Measurements from ENCODE around the gene DGCR2.
"Not testable (repeated sequence)": the region's sequence is repeated elsewhere in the genome, so short reads cannot be mapped to it uniquely, and the experiment has no call there.

DGCR2 gene

GRCh38 chr22:19122143-19122751, at the start of gene DGCR2:
Gene DGCR2, minus strand, starts transcription at chr22:19122412. Its CDS starts 206 bp downstream, at chr22:19122206.
- peak; percentile 88 for DNase-seq

- DNase-seq, result no peak
These were observed 47.7 kb upstream of the DGCR2 start for GRCh38 chr22:19169947-19170318.

- DNase-seq, result no peak
These were observed 47.1 kb upstream of the DGCR2 start for GRCh38 chr22:19169002-19169946.

GRCh38 chr22:19168088-19168890, 46.1 kb upstream of the DGCR2 start:
- DNase-seq, result no peak

- DNase-seq, result no peak
These were observed 45.1 kb upstream of the DGCR2 start for GRCh38 chr22:19167106-19167869.

- no peak for DNase-seq
These were observed 44.2 kb upstream of the DGCR2 start for GRCh38 chr22:19166421-19166820.

GRCh38 chr22:19164425-19164824, 42.2 kb upstream of the DGCR2 start:
- no peak for DNase-seq

- not testable (repeated sequence) for DNase-seq
These were observed 36.4 kb upstream of the DGCR2 start for GRCh38 chr22:19158649-19159048.

- not testable (repeated sequence) for DNase-seq
These were observed 33.9 kb upstream of the DGCR2 start for GRCh38 chr22:19156109-19156508.

- DNase-seq, result no peak
These were observed 31.0 kb upstream of the DGCR2 start for GRCh38 chr22:19152942-19153883.

- DNase-seq, result no peak
These were observed 29.3 kb upstream of the DGCR2 start for GRCh38 chr22:19151329-19152191.

- no peak for DNase-seq
These were observed 28.5 kb upstream of the DGCR2 start for GRCh38 chr22:19150482-19151328.

- DNase-seq, result no peak
These were observed 27.8 kb upstream of the DGCR2 start, which contains the start of gene GSC2 for GRCh38 chr22:19149991-19150390. Gene GSC2, minus strand, starts transcription at chr22:19150292. Its CDS starts 9 bp downstream, at chr22:19150283.

- no peak for DNase-seq
These were observed 27.1 kb upstream of the DGCR2 start for GRCh38 chr22:19149047-19149883.

GRCh38 chr22:19148417-19149046, 26.3 kb upstream of the DGCR2 start:
- no peak for DNase-seq

GRCh38 chr22:19147195-19147780, 25.1 kb upstream of the DGCR2 start:
- DNase-seq, result no peak

GRCh38 chr22:19146215-19146968, 24.2 kb upstream of the DGCR2 start:
- no peak for DNase-seq
